K562 treated with DMSO at 1 percent for 12 hours (cell line): ENCODE results near the gene ASB18. TPM values are rescaled to one million over a fixed set of nuclear protein-coding genes. Genes with fewer than 3 reads are reported as not detected.

Experiments
- total RNA-seq: library from RNA; unstranded; fragments of 300-600 nt; gene quantifications from 2 replicates; pipeline ENCODE4 v1.2.3, GENCODE V29; 2022; ENCODE audit not compliant: insufficient read depth

The ASB18 gene
- not detected in 2 replicates for total RNA-seq

GRCh38 chr2:236264256-236264655 is at the start of gene ASB18:
Gene ASB18 (minus strand): TSS chr2:236264406. CDS start chr2:236264345, 61 bp downstream.

GRCh38 chr2:236168110-236169080 is 95.8 kb downstream of the ASB18 start, which contains the start of gene GBX2:
Gene GBX2 (minus strand): TSS chr2:236168386. CDS start chr2:236167971, 415 bp downstream.

Other genes with a start within 250 kb of the ASB18 start
- not detected in 2 replicates for gene GBX2, start 96.0 kb downstream of the ASB18 start, total RNA-seq